Measurements from ENCODE around the gene TMEM33. TPM values are rescaled to one million over a fixed set of nuclear protein-coding genes. Genes with fewer than 3 reads are reported as not detected.

Gene TMEM33
- total RNA-seq, 1 donor from 2014 or later = 49.7 TPM

GRCh38 chr4:41939016-41939626 is 3.9 kb downstream of the TMEM33 start:
- DNase-seq (ENCODE audit: low spot score) = no peak

GRCh38 chr4:41940834-41941233 is 5.6 kb downstream of the TMEM33 start:
- DNase-seq (ENCODE audit: low spot score) = no peak

- DNase-seq (ENCODE audit: low spot score) = no peak
Observed at GRCh38 chr4:41943506-41943905, 8.3 kb downstream of the TMEM33 start.

GRCh38 chr4:41944089-41944488 is 8.9 kb downstream of the TMEM33 start:
- no peak for DNase-seq (ENCODE audit: low spot score)

- DNase-seq (ENCODE audit: low spot score) = no peak
Observed at GRCh38 chr4:41949531-41949930, 14.3 kb downstream of the TMEM33 start.

GRCh38 chr4:41957634-41958033 is 22.4 kb downstream of the TMEM33 start:
- DNase-seq (ENCODE audit: low spot score) = no peak

- DNase-seq (ENCODE audit: low spot score) = no peak
Observed at GRCh38 chr4:41963105-41963504, 27.9 kb downstream of the TMEM33 start.

- DNase-seq (ENCODE audit: low spot score) = no peak
Observed at GRCh38 chr4:41964401-41964800, 29.2 kb downstream of the TMEM33 start.

GRCh38 chr4:41967392-41967791 is 32.2 kb downstream of the TMEM33 start:
- DNase-seq (ENCODE audit: low spot score) = no peak

- DNase-seq (ENCODE audit: low spot score) = no peak
Observed at GRCh38 chr4:41969671-41970070, 34.4 kb downstream of the TMEM33 start.

- DNase-seq (ENCODE audit: low spot score) = no peak
Observed at GRCh38 chr4:41975341-41975740, 40.1 kb downstream of the TMEM33 start.

- no peak for DNase-seq (ENCODE audit: low spot score)
Observed at GRCh38 chr4:41976775-41977516, 41.7 kb downstream of the TMEM33 start.

GRCh38 chr4:41977709-41978108 is 42.5 kb downstream of the TMEM33 start:
- no peak for DNase-seq (ENCODE audit: low spot score)

GRCh38 chr4:41981456-41981855 is 46.2 kb downstream of the TMEM33 start, which contains the start of gene DCAF4L1:
Gene DCAF4L1, plus strand, starts transcription at chr4:41981756. Its CDS starts 37 bp downstream, at chr4:41981793.
- DNase-seq (ENCODE audit: low spot score) = no peak

- no peak for DNase-seq (ENCODE audit: low spot score)
Observed at GRCh38 chr4:41982716-41983115, 47.5 kb downstream of the TMEM33 start.

GRCh38 chr4:41985151-41985550 is 49.9 kb downstream of the TMEM33 start:
- DNase-seq (ENCODE audit: low spot score) = no peak

GRCh38 chr4:41989994-41990364 is 54.8 kb downstream of the TMEM33 start:
- DNase-seq (ENCODE audit: low spot score) = no peak

- DNase-seq (ENCODE audit: low spot score) = peak; percentile 96
Observed at GRCh38 chr4:41990365-41991111, 55.3 kb downstream of the TMEM33 start, which contains the start of gene SLC30A9. Gene SLC30A9, plus strand, starts transcription at chr4:41990530. Its CDS starts 122 bp downstream, at chr4:41990652.

GRCh38 chr4:41991916-41992767 is 56.9 kb downstream of the TMEM33 start:
- no peak for DNase-seq (ENCODE audit: low spot score)

- no peak for DNase-seq (ENCODE audit: low spot score)
Observed at GRCh38 chr4:41992967-41993857, 58.0 kb downstream of the TMEM33 start.
